ENCODE data around the gene VKORC1.

GRCh38 chr16:31086629-31086906, 8.0 kb downstream of the VKORC1 start:
- TF ChIP-seq POLR2A (IDR thresholded peaks at IDR 0.05) (no peak), CTCF (IDR thresholded peaks at IDR 0.05) (no peak), EP300 (IDR thresholded peaks at IDR 0.05) (no peak), POLR2AphosphoS5 (IDR thresholded peaks at IDR 0.05) (no peak)
